Renal pelvis (tissue), 4 donors: Measurements from ENCODE around the gene TXNRD1. TPM values are rescaled to one million over a fixed set of nuclear protein-coding genes. Genes with fewer than 3 reads are reported as not detected.
"Not testable (repeated sequence)": the region's sequence is repeated elsewhere in the genome, so short reads cannot be mapped to it uniquely, and the experiment has no call there.

Source experiments
- DNase-seq: peaks from one replicate; pipeline ENCODE4 v3.0.0-alpha.2; 2013
- polyA plus RNA-seq, 3 donors: library from polyadenylated mRNA; unstranded; fragments of 120-200 nt; gene quantifications; one replicate each; pipeline ENCODE4 v1.2.1, GENCODE V29; 2013; ENCODE audit not compliant: insufficient read length in 3 of 3

The TXNRD1 gene
- polyA plus RNA-seq, 3 donors = 60.2 to 61.5 (median 61.4) TPM

- no peak for DNase-seq
Measured at GRCh38 chr12:104230304-104231095, 14.9 kb downstream of the TXNRD1 start.

GRCh38 chr12:104232609-104233280 lies 17.2 kb downstream of the TXNRD1 start:
- DNase-seq = no peak

DNA sequence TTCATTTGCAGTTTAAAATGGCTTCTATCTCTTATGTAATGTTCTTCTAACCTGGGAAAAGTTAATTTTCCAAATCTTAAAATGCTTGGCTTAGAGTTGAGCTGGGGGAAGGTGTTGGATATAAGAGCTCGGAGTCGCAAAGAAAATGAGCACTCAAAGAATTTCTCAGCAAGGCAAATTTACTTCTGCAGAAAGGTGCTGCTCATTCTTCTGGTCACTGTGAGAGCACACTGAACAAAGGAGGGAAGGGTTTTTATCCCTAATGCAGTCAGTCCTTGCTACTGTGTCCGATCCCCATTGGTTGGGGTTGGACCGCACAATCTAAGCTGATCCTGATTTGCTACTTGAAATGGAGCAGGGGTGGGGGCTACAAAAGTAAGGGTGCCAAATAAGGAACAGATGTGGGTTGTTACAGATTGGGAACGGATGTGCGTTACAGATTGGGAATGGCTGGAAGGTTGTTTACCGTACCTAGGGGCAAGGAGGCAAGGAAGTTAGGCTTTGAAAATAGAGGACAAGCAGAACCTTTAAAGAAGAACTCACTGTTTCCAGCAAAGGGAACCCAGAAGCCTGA lies 19.4 kb downstream of the TXNRD1 start:
- DNase-seq = no peak

- DNase-seq = no peak
Measured at GRCh38 chr12:104237930-104238329, 22.4 kb downstream of the TXNRD1 start.

GRCh38 chr12:104242546-104243206 lies 27.1 kb downstream of the TXNRD1 start:
- no peak for DNase-seq

GRCh38 chr12:104243551-104243950 lies 28.0 kb downstream of the TXNRD1 start:
- no peak for DNase-seq

DNA sequence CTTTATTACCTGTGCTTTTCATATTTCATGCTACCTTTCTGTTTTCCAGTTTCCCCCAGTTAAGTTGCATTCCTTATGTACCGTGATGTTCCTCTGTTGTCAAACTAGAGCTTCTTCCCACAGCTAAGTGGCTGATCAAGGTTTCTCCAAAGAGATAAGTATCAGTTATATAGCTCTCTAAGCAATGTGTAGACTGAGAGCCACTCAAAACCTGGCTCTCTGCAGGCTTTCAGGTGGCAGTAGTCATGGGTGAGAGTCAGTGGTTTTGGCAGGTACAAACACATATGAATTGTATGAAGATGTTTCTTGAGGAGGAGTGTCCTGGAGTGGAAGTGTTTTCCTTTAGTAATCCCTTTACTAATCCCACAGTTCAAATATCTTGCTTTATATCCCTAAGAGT lies 28.4 kb downstream of the TXNRD1 start:
- no peak for DNase-seq

DNA sequence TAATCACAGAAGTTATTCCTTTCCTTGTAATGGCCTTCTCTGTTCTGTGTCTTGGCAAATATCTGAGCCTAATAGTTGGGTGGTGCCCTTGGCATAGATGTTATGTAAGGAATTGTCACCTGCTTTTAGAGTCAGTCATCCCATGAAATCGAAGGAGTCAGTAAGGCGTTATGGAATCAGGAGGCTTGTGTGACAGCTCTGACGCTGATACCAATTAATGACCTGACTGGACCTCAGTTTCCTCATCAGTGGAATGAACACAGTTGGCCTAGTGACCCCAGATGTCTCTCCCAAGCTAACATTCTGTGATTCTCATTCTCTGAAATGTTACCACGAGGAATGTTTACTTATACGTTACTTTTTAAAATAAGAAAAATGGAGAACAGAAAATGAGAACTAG lies 32.1 kb downstream of the TXNRD1 start:
- no peak for DNase-seq

GRCh38 chr12:104248444-104248843 lies 32.9 kb downstream of the TXNRD1 start:
- DNase-seq = no peak

GRCh38 chr12:104249017-104249416 lies 33.4 kb downstream of the TXNRD1 start:
- DNase-seq = no peak

GRCh38 chr12:104249898-104250297 lies 34.3 kb downstream of the TXNRD1 start:
- no peak for DNase-seq

- DNase-seq = no peak
Measured at GRCh38 chr12:104250366-104251125, 35.0 kb downstream of the TXNRD1 start.

GRCh38 chr12:104257913-104258472 lies 42.4 kb downstream of the TXNRD1 start:
- DNase-seq = no peak

DNA sequence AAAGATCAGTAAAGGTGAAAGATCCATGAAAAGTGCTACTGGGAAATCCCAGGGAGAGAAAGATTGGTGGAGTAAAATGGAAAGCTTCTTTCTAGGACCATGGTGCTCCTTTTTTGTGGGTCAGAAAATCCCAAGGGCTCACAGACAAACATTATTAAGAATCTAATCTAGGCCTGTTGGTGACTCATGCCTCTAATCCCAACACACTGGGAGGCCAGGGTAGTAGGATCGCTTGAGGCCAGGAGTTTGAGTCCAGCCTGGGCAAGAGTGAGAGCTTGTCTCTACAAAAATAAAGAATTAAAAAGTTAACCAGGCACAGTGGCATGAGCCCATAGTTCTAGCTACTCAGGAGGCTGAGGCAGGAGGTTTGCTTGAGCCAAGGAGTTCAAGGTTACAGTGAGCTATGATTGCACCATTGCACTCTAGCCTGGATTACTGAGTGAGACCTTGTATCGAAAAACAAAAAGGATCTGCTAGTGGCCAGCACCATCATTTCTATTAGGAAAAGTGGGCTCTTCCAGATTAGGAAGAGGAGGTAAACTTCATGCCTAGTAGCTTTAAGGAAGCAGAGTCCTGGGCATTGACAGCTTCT lies 43.0 kb downstream of the TXNRD1 start:
- DNase-seq = no peak

DNA sequence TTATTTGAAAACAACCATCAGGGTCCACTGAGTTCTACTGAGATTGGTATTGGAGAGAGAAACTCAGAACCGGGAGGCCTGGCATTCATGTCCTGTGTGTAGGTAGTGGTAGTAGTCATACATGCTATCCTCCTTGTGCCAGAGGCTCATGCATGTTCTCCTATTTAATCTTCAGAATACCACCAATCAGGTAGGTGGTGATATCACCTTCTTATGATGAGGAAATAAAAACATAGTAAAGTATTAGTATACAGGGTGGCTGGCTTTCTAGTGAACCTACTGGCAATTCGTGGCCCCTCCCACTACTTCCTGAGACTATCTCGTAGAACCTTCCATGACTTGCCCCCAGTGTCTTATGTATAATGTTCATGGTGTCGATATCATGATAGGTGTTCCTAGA lies 47.4 kb downstream of the TXNRD1 start:
- no peak for DNase-seq

- no peak for DNase-seq
Measured at GRCh38 chr12:104263580-104264358, 48.2 kb downstream of the TXNRD1 start.

DNA sequence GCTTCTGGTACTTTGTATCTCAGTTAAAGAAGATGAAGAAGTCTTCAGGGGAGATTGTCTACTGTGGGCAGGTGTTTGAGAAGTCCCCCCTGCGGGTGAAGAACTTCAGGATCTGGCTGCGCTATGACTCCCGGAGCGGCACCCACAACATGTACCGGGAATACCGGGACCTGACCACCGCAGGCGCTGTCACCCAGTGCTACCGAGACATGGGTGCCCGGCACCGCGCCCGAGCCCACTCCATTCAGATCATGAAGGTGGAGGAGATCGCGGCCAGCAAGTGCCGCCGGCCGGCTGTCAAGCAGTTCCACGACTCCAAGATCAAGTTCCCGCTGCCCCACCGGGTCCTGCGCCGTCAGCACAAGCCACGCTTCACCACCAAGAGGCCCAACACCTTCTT lies 49.9 kb downstream of the TXNRD1 start:
- DNase-seq = not testable (repeated sequence)

GRCh38 chr12:104272938-104273337 lies 57.4 kb downstream of the TXNRD1 start:
- DNase-seq = no peak

GRCh38 chr12:104273503-104273902 lies 57.9 kb downstream of the TXNRD1 start:
- no peak for DNase-seq

DNA sequence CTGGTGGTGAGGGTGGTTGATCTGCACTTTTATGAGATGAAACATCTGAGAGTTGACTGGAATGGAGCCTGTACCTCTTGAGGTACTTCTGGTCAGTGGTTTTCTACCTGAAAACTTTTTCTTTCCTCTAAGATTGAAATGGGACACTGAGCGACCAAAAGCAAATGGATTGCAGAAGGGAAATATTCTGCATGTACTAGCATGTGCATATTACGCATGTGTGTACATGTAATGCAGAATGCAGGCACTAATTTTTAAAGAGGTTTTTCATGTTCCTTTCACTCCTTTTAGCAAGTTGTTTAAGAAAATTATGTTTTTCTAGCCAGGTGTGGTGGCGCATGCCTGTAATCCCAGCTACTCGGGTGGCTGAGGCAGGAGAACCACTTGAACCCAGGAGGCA lies 59.2 kb downstream of the TXNRD1 start:
- no peak for DNase-seq
